GM11168 (cell line): Measurements from ENCODE around the gene ARHGEF28.

ENCODE experiments used
- in situ Hi-C: fragments of 300-500 bp; cut with MboI; formaldehyde crosslinking; loops from one replicate; pipeline ENCODE4 v1.12.0; 2022; ENCODE audit warnings: low sequenced_read_pairs; ENCODE audit not compliant: unreplicated experiment

ARHGEF28 gene

GRCh38 chr5:73625944-73626811 is at the start of gene ARHGEF28:
Gene ARHGEF28 (plus strand): TSS chr5:73626196. CDS start chr5:73684852, 58,656 bp downstream.
- in situ Hi-C loops = no loop called here

GRCh38 chr5:73582285-73583145 is 43.5 kb upstream of the ARHGEF28 start:
- in situ Hi-C loops = no loop called here

GRCh38 chr5:73587923-73588322 is 38.1 kb upstream of the ARHGEF28 start:
- in situ Hi-C loops = no loop called here

GRCh38 chr5:73591102-73591695 is 34.8 kb upstream of the ARHGEF28 start:
- in situ Hi-C loops = loop anchor here (5.0 kb wide), 2 partner anchors 101 to 201 kb away; no protein-coding TSS in a partner anchor

- in situ Hi-C loops = loop anchor here (5.0 kb wide), 2 partner anchors 100 to 200 kb away; no protein-coding TSS in a partner anchor
These were observed 34.1 kb upstream of the ARHGEF28 start for GRCh38 chr5:73591698-73592501.

GRCh38 chr5:73592551-73592950 is 33.4 kb upstream of the ARHGEF28 start:
- in situ Hi-C loops = loop anchor here (5.0 kb wide), 2 partner anchors 100 to 200 kb away; no protein-coding TSS in a partner anchor

GRCh38 chr5:73596705-73597328 is 29.2 kb upstream of the ARHGEF28 start:
- in situ Hi-C loops = no loop called here

GRCh38 chr5:73599380-73599779 is 26.6 kb upstream of the ARHGEF28 start:
- in situ Hi-C loops = no loop called here

GRCh38 chr5:73603998-73604397 is 22.0 kb upstream of the ARHGEF28 start:
- in situ Hi-C loops = no loop called here

- in situ Hi-C loops = no loop called here
These were observed 20.5 kb upstream of the ARHGEF28 start for GRCh38 chr5:73605223-73606087.

GRCh38 chr5:73606206-73606753 is 19.7 kb upstream of the ARHGEF28 start:
- in situ Hi-C loops = no loop called here

GRCh38 chr5:73607228-73607627 is 18.8 kb upstream of the ARHGEF28 start:
- in situ Hi-C loops = no loop called here

GRCh38 chr5:73612799-73613198 is 13.2 kb upstream of the ARHGEF28 start:
- in situ Hi-C loops = no loop called here

- in situ Hi-C loops = no loop called here
These were observed 10.9 kb upstream of the ARHGEF28 start for GRCh38 chr5:73615085-73615484.

- in situ Hi-C loops = no loop called here
These were observed 10.0 kb upstream of the ARHGEF28 start for GRCh38 chr5:73615947-73616346.

GRCh38 chr5:73617510-73618279 is 8.3 kb upstream of the ARHGEF28 start:
- in situ Hi-C loops = no loop called here

- in situ Hi-C loops = no loop called here
These were observed 6.2 kb upstream of the ARHGEF28 start for GRCh38 chr5:73619606-73620333.
